NCI-H1092 (cell line): ENCODE results near the gene NR2C2.

Experiments used
- DNase-seq: peaks from one replicate; lab custom pipeline; 2025; lab: John Stamatoyannopoulos, UW

Gene NR2C2

GRCh38 chr3:15063656-15064286 lies 116.4 kb downstream of the NR2C2 start:
- DNase-seq = no peak

GRCh38 chr3:15064299-15064834 lies 117.0 kb downstream of the NR2C2 start:
- no peak for DNase-seq

GRCh38 chr3:15064835-15065549 lies 117.6 kb downstream of the NR2C2 start, which contains the start of gene MRPS25:
Gene MRPS25, minus strand, starts transcription at chr3:15065315. Its CDS starts 121 bp downstream, at chr3:15065194.
- DNase-seq = peak; percentile 82

- no peak for DNase-seq
Measured at GRCh38 chr3:15065550-15066007, 118.2 kb downstream of the NR2C2 start.

- no peak for DNase-seq
Measured at GRCh38 chr3:15066467-15066866, 119.1 kb downstream of the NR2C2 start.

- no peak for DNase-seq
Measured at GRCh38 chr3:15069441-15069840, 122.1 kb downstream of the NR2C2 start.

- no peak for DNase-seq
Measured at GRCh38 chr3:15071699-15072098, 124.3 kb downstream of the NR2C2 start.

GRCh38 chr3:15074500-15074899 lies 127.1 kb downstream of the NR2C2 start:
- DNase-seq = no peak

GRCh38 chr3:15079091-15079490 lies 131.7 kb downstream of the NR2C2 start:
- DNase-seq = no peak

GRCh38 chr3:15081960-15082664 lies 134.7 kb downstream of the NR2C2 start:
- no peak for DNase-seq

GRCh38 chr3:15083252-15083651 lies 135.9 kb downstream of the NR2C2 start:
- DNase-seq = no peak

- no peak for DNase-seq
Measured at GRCh38 chr3:15086263-15086662, 138.9 kb downstream of the NR2C2 start.

- DNase-seq = no peak
Measured at GRCh38 chr3:15086699-15087098, 139.3 kb downstream of the NR2C2 start.

- DNase-seq = no peak
Measured at GRCh38 chr3:15089201-15089600, 141.8 kb downstream of the NR2C2 start.

GRCh38 chr3:15091575-15091974 lies 144.2 kb downstream of the NR2C2 start:
- no peak for DNase-seq

GRCh38 chr3:15092686-15093085 lies 145.3 kb downstream of the NR2C2 start:
- DNase-seq = no peak

- no peak for DNase-seq
Measured at GRCh38 chr3:15094187-15094875, 146.9 kb downstream of the NR2C2 start.

- no peak for DNase-seq
Measured at GRCh38 chr3:15096046-15096445, 148.7 kb downstream of the NR2C2 start.

- no peak for DNase-seq
Measured at GRCh38 chr3:15097891-15098290, 150.5 kb downstream of the NR2C2 start.
